GM19468 (cell line): ENCODE data around the gene KRT2.

Source experiments
- ATAC-seq: cut with Tn5 transposase; IDR thresholded peaks from one replicate; pipeline ENCODE4 v1.9.1; 2021; ENCODE audit warnings: mild to moderate bottlenecking, moderate library complexity, moderate number of reproducible peaks; ENCODE audit not compliant: unreplicated experiment; ENCODE audit errors: extremely low read depth

Gene KRT2

GRCh38 chr12:52645982-52646381, 6.0 kb downstream of the KRT2 start:
- ATAC-seq, result no peak

GRCh38 chr12:52645120-52645761, 6.8 kb downstream of the KRT2 start:
- no peak for ATAC-seq

GRCh38 chr12:52644078-52644415, 8.0 kb downstream of the KRT2 start:
- ATAC-seq, result no peak

GRCh38 chr12:52643233-52644077, 8.6 kb downstream of the KRT2 start:
- no peak for ATAC-seq

- ATAC-seq, result no peak
Observed at GRCh38 chr12:52641468-52641867, 10.5 kb downstream of the KRT2 start.

- ATAC-seq, result no peak
Observed at GRCh38 chr12:52637299-52637698, 14.7 kb downstream of the KRT2 start.

GRCh38 chr12:52636592-52637258, 15.3 kb downstream of the KRT2 start:
- no peak for ATAC-seq

- ATAC-seq, result no peak
Observed at GRCh38 chr12:52636189-52636588, 15.8 kb downstream of the KRT2 start.

GRCh38 chr12:52634266-52635056, 17.6 kb downstream of the KRT2 start:
- ATAC-seq, result no peak

- ATAC-seq, result no peak
Observed at GRCh38 chr12:52633383-52633782, 18.6 kb downstream of the KRT2 start.

GRCh38 chr12:52632656-52633055, 19.4 kb downstream of the KRT2 start:
- no peak for ATAC-seq

GRCh38 chr12:52631676-52632459, 20.1 kb downstream of the KRT2 start:
- ATAC-seq, result no peak

GRCh38 chr12:52631264-52631663, 20.7 kb downstream of the KRT2 start:
- ATAC-seq, result no peak

GRCh38 chr12:52630599-52631200, 21.3 kb downstream of the KRT2 start:
- ATAC-seq, result no peak

- no peak for ATAC-seq
Observed at GRCh38 chr12:52630008-52630500, 22.0 kb downstream of the KRT2 start.

GRCh38 chr12:52629281-52630007, 22.6 kb downstream of the KRT2 start:
- no peak for ATAC-seq

- ATAC-seq, result no peak
Observed at GRCh38 chr12:52628841-52629240, 23.2 kb downstream of the KRT2 start.

- no peak for ATAC-seq
Observed at GRCh38 chr12:52628111-52628507, 23.9 kb downstream of the KRT2 start.
